GM12892 (cell line): ENCODE data around the gene CCDC88C.

Experiments used
- POLR2A ChIP-seq: IDR thresholded peaks from 2 replicates; pipeline ENCODE4 v1.6.1; 2011; ENCODE audit warnings: low read depth, low read length, control low read depth
- POLR2AphosphoS5 ChIP-seq: IDR thresholded peaks from 2 replicates; pipeline ENCODE4 v1.6.1; 2011; ENCODE audit warnings: low read depth, low read length, control low read depth
- TAF1 ChIP-seq: IDR thresholded peaks from 2 replicates; pipeline ENCODE4 v1.6.1; 2011; ENCODE audit warnings: low read depth, mild to moderate bottlenecking, control low read depth, low read length, borderline replicate concordance

- TF ChIP-seq POLR2A (no peak), POLR2AphosphoS5 (no peak), TAF1 (no peak)
These were observed 98.7 kb downstream of the CCDC88C start for GRCh38 chr14:91318911-91319310.
